ENCODE results near the gene CIZ1.

DNA sequence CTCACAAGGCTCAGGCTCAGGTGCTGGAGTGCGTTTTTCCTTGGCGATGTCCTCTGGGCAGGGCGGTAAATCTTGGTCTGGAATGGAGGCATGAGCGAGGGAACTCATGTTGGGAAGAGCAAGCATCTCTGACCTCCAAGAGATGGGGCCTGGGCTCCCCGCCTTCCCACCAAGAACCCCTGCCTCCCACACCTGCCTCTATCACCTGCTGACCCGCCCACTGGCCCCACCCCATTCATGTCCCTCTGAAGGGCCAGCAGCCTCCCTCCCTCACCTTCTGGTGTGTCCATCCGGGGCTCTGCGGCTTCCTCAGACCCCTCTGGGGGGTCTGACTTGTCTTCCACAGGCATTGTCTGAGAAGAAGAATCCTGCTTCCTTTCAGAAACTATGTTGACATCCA lies 10.9 kb downstream of the CIZ1 start:
- TF ChIP-seq, protein P1, sequence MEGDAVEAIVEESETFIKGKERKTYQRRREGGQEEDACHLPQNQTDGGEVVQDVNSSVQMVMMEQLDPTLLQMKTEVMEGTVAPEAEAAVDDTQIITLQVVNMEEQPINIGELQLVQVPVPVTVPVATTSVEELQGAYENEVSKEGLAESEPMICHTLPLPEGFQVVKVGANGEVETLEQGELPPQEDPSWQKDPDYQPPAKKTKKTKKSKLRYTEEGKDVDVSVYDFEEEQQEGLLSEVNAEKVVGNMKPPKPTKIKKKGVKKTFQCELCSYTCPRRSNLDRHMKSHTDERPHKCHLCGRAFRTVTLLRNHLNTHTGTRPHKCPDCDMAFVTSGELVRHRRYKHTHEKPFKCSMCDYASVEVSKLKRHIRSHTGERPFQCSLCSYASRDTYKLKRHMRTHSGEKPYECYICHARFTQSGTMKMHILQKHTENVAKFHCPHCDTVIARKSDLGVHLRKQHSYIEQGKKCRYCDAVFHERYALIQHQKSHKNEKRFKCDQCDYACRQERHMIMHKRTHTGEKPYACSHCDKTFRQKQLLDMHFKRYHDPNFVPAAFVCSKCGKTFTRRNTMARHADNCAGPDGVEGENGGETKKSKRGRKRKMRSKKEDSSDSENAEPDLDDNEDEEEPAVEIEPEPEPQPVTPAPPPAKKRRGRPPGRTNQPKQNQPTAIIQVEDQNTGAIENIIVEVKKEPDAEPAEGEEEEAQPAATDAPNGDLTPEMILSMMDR (IDR thresholded peaks at IDR 0.05; ENCODE audit: low read depth, low read length): no peak
- no peak for TF ChIP-seq POLR2A (IDR thresholded peaks at IDR 0.05; ENCODE audit: extremely low read depth, insufficient read length)
- TF ChIP-seq, protein P2, sequence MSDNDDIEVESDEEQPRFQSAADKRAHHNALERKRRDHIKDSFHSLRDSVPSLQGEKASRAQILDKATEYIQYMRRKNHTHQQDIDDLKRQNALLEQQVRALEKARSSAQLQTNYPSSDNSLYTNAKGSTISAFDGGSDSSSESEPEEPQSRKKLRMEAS (IDR thresholded peaks at IDR 0.05; ENCODE audit: low read depth, low read length): no peak

Data from NB4 (cell line).